Fibroblast of villous mesenchyme (primary cell): ENCODE measurements around the gene SCN9A. TPM values are rescaled to one million over a fixed set of nuclear protein-coding genes. Genes with fewer than 3 reads are reported as not detected.
"Not testable (repeated sequence)": the region's sequence is repeated elsewhere in the genome, so short reads cannot be mapped to it uniquely, and the experiment has no call there.

Experiments
- DNase-seq: peaks from one replicate; pipeline ENCODE4 v3.0.0-alpha.2; 2010; ENCODE audit warnings: low read depth
- H3K4me3 ChIP-seq: 2 replicates; pipeline ENCODE4 v1.5.1; 2011; ENCODE audit warnings: low read depth, mild to moderate bottlenecking, low read length
- total RNA-seq: library from RNA; depleted of rRNA; stranded (reverse); fragments of >200 nt; gene quantifications from 2 replicates; pipeline ENCODE4 v1.2.3, GENCODE V29; 2012
- TF ChIP-seq, protein P1 (sequence below): IDR thresholded peaks from 2 replicates; pipeline ENCODE4 v1.5.1; 2012; ENCODE audit warnings: low read depth, mild to moderate bottlenecking, low read length; ENCODE audit not compliant: insufficient read depth

The SCN9A gene
- total RNA-seq, 1 donor = 72.1 TPM

DNA sequence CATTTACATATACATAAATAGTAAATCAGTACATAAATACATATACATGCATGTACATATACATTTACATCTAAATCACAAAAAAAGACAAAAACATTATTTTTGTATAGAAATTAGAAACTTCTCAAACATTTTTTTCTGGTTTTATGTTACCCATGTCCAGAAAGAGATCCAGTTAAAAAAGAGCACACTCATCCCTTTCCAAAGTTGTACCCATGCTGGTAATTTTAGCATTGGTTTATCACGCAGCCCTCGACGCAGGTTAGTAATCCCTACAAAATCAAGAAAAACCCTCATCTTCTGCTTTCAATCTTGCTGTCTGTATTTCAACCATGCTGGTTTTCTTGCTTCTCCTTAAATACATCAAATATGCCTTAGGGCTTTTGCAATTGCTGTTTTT, 10.5 kb downstream of the SCN9A start:
- TF ChIP-seq, protein P1, sequence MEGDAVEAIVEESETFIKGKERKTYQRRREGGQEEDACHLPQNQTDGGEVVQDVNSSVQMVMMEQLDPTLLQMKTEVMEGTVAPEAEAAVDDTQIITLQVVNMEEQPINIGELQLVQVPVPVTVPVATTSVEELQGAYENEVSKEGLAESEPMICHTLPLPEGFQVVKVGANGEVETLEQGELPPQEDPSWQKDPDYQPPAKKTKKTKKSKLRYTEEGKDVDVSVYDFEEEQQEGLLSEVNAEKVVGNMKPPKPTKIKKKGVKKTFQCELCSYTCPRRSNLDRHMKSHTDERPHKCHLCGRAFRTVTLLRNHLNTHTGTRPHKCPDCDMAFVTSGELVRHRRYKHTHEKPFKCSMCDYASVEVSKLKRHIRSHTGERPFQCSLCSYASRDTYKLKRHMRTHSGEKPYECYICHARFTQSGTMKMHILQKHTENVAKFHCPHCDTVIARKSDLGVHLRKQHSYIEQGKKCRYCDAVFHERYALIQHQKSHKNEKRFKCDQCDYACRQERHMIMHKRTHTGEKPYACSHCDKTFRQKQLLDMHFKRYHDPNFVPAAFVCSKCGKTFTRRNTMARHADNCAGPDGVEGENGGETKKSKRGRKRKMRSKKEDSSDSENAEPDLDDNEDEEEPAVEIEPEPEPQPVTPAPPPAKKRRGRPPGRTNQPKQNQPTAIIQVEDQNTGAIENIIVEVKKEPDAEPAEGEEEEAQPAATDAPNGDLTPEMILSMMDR = no peak
- DNase-seq = no peak

DNA sequence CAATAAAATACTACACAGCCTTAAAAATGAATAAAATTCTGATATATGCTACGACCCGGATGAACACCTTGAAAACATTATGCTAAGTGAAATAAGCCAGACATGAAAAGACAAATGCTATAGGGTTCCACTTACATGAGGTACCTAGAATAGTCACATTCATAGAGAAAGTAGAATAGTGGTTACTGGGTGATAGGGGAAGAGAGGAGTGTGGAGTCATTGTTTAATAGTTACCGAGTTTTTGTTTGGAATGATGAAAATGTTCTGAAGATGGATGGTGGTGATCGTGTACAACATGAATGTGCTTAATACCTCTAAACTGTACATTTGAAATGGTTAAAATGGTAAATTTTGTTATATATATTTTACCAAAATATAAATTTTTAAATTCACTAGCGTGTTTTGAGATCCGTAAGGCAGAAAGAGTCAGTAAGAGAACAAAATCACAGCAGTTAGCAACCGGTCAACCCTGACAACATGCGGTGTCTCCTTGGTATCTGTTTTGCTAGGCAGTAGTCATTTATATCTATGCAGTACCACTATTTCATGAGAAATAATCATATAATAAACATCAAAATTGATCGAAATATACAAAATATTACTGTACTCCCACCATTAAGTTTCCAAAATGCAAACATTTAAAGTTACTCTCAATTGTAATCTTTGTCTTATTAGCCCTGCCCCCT, 11.1 kb downstream of the SCN9A start:
- DNase-seq = no peak
- TF ChIP-seq, protein P1 = no peak
- no peak overlapping the region for H3K4me3 ChIP-seq

More for the DNA sequence above, 10.5 kb downstream of the SCN9A start:
- H3K4me3 ChIP-seq = no peak overlapping the region

DNA sequence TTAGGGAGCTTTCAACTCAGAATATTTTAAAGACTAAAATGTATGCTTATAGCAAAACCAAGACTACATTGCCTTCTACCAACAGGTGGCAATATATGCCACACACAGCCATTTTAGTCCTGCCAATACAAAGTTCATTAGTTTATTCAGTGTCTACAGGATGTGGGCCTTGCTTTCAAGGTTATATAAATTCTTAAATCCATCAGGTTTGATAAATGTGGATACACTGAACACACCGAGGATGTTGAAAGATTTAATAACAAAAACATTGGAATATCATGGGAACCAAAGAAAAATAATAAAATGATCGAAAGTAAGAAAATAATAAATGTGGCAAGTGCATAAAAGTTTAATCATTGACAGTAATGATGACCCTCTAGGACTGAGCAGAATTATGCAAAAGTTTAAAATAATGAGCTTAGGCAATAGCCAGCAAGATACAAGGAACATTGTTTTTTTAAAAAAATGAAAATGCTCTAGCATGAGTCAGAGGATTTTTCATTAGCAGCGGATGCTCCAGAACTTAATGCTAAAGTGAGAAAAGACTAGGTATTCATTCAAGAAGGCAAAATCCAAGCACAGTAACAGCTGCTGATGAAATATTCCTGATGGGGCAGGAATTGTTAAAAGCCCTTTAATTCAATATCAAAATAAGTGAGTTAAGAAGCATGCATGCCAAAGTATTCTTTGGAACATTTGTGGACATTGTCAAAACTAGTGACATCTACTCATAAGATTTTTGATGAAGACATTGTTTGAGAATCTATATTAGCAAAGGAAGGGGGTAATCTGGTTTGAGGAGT, 14.2 kb downstream of the SCN9A start:
- DNase-seq = peak; percentile 30
- no peak overlapping the region for H3K4me3 ChIP-seq
- TF ChIP-seq, protein P1 = peak; percentile 56

DNA sequence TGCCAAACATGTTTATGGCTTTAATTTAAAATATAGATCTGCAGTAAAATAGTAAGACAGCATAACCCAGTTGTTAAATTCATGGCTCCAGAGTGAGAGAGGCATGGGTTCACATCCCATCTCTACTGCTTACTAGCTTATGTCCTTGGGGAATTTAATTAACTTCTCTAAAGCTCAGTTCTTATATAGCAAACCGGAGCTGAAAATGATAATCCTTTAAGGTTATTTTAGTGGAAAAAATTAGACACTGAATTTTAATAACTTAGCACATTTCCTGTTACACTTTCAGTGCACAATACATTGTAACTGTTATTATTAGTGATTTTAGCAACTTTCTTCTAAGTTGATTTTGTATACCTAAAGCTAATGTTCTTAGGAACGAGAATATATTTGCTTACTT, 14.8 kb downstream of the SCN9A start:
- TF ChIP-seq, protein P1 = no peak

DNA sequence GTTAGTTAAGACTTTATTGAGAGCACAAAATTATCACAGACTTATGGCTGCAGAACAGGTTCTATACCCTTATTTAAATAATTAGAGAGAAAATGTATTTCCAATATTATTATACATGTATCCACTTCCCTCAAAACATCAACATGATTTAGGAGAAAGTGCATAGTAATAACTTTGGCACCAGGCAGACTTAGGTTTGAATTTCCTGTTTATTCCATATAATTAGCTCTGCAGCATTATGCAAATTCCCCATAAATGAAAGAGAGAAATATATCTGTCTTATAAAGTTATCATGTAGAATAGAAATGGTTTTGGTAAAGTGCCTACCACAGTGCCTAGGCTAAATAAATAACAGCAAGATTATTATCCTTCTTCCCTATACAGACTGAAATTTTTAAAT, 15.3 kb downstream of the SCN9A start:
- H3K4me3 ChIP-seq = no peak overlapping the region
- no peak for DNase-seq
- TF ChIP-seq, protein P1 = no peak

More for the DNA sequence above, 14.8 kb downstream of the SCN9A start:
- no peak overlapping the region for H3K4me3 ChIP-seq
- DNase-seq = no peak

DNA sequence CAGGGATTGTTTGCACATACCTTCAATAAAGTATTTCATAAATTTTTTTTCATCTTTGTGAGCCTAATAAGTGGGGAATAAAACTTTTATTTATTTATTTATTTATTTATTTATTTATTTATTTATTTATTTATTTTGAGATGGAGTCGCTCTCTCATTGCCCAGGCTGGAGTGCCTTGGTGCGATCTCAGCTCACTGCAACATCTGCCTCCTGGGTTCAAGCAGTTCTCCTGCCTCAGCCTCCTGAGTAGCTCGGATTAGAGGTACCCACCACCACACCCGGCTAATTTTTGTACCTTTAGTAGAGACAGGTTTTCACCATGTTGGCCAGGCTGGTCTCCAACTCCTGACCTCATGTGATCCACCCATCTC, 17.8 kb downstream of the SCN9A start:
- not testable (repeated sequence) for DNase-seq, H3K4me3 ChIP-seq

DNA sequence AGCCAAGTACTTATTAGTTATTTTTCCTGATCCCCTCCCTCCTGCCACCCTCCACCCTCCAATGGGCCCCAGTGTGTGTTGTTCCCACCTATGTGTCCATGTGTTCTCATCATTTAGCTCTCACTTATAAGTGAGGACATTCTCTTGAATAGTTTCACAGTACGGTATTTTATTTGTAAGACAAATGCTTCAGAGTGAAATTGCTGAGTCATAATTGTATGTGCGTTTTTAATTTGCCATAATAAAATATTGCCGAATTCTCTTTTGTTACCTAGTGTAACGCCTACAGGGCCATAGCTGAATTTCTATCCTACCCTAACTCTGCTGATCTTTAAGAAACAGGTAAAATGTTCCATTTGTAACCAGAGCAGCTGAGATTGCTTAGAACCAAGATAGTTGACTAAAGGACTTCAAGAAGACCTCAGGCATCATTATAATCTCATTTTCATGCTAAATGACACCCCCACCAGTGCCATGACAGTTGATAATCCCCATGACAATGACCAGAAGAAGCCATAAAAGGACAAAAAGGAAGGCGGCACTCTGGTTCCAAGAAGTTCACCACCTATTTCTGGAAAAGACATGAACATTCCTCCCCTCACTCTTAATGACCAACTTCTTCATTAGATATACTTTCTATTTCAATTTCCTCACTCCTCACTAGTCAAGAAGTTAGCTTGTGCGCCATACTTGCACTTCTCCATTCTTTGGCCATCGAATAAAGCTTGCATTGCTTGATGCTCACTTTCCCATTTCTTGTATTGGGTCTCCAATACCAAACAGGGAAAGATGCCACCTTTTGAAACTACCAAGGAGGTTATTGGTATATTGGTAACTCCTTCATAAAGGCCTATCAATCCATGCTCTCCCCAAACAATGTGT, 18.4 kb downstream of the SCN9A start:
- DNase-seq = no peak
- TF ChIP-seq, protein P1 = no peak
- H3K4me3 ChIP-seq = no peak overlapping the region
